K562 (cell line): ENCODE results near the gene LUZP1. TPM values are rescaled to one million over a fixed set of nuclear protein-coding genes. Genes with fewer than 3 reads are reported as not detected.
A peak's percentile ranks its signal among the peaks of the same experiment; 100 is the strongest.

Experiments used
- ATAC-seq: fragments of 200-7000 bp; cut with Tn5 transposase; 3 replicates; pipeline ENCODE4 v1.9.1; 2020; ENCODE audit warnings: moderate library complexity
- BruUV-seq: library from RNA; stranded (reverse); fragments of 400-500 nt; replicated peaks from 2 replicates; lab custom pipeline; 2021; lab: Mats Ljungman, UMichigan
- CTCF ChIA-PET: fragments of 300-600 bp; formaldehyde crosslinking; extraction: SDS; loops from one replicate; lab custom pipeline; 2021; ENCODE audit warnings: low intra/inter-chr PET ratio; lab: Yijun Ruan, JAX
- POLR2A ChIA-PET: fragments of 300-600, 350-650 bp; sonication (Branson Sonifier 250); formaldehyde crosslinking; extraction: SDS; loops from one replicate; lab custom pipeline; 2021; ENCODE audit warnings: antibody characterized with exemption, inconsistent platforms; lab: Yijun Ruan, JAX
- DNase-seq, 4 experiments: peaks; one replicate each; pipeline versions ENCODE4 v3.0.0 to v3.0.0-alpha.2; 2011 to 2018; ENCODE audit warnings: low spot score in 3 of 4, mixed read lengths in 3 of 4; ENCODE audit errors: extremely low read depth in 1 of 4
- FAIRE-seq: peaks from 2 replicates; lab custom pipeline; 2011; peaks lifted over from hg19 to GRCh38; lab: Jason Lieb, UNC
- H2AFZ ChIP-seq: 2 replicates; pipeline ENCODE4 v1.6.0; 2011; ENCODE audit warnings: low read depth, low read length, control low read depth, inconsistent platforms
- H3K27ac ChIP-seq: fragments of 200-600 bp; 3 replicates; pipeline ENCODE4 v1.8.0; 2011; ENCODE audit warnings: low read depth, mild to moderate bottlenecking, control low read depth, inconsistent platforms, low read length, moderate library complexity, mixed read lengths; ENCODE audit errors: extremely low read depth
- H3K27me3 ChIP-seq, 2 experiments: fragments of 300-600 bp in 1 of 2; 2 replicates in 1 of 2; 3 replicates in 1 of 2; pipeline versions ENCODE4 v1.6.0 to v1.8.0; 2011; ENCODE audit warnings: inconsistent platforms in 2 of 2, low read length in 2 of 2, mild to moderate bottlenecking in 1 of 2, mixed read lengths in 1 of 2, moderate library complexity in 1 of 2; ENCODE audit not compliant: control insufficient read depth in 2 of 2, insufficient read depth in 2 of 2
- H3K36me3 ChIP-seq: fragments of 300-600 bp; 3 replicates; pipeline ENCODE4 v1.8.0; 2011; ENCODE audit warnings: mild to moderate bottlenecking, low read length, inconsistent platforms; ENCODE audit not compliant: control insufficient read depth, insufficient read depth
- H3K4me1 ChIP-seq, 2 experiments: fragments of 200-600 bp in 1 of 2; replicated peaks in 1 of 2; 2 replicates in 1 of 2; 3 replicates in 1 of 2; pipeline versions ENCODE4 v1.5.1 to v1.8.0; 2011; ENCODE audit warnings: inconsistent platforms in 2 of 2, low read length in 2 of 2, mild to moderate bottlenecking in 1 of 2, mixed read lengths in 1 of 2, moderate library complexity in 1 of 2; ENCODE audit not compliant: control insufficient read depth in 2 of 2, insufficient read depth in 2 of 2
- H3K4me2 ChIP-seq: 2 replicates; pipeline ENCODE4 v1.6.1; 2011; ENCODE audit warnings: low read length, control low read depth, inconsistent platforms, mixed read lengths; ENCODE audit not compliant: insufficient read depth
- H3K4me3 ChIP-seq: fragments of 200-600 bp; sonication (generic), shearing (Covaris generic); 2 replicates; pipeline ENCODE4 v1.5.1; 2016; ENCODE audit warnings: control low read depth, inconsistent platforms
- H3K79me2 ChIP-seq: fragments of 200-600 bp; 3 replicates; pipeline ENCODE4 v1.8.0; 2011; ENCODE audit warnings: low read length, inconsistent platforms; ENCODE audit not compliant: control insufficient read depth, insufficient read depth
- H3K9ac ChIP-seq, 2 experiments: 2 replicates each; pipeline versions ENCODE4 v1.6.0 to v1.6.1; 2011; ENCODE audit warnings: low read depth in 2 of 2, low read length in 2 of 2, control low read depth in 1 of 2, inconsistent platforms in 1 of 2, mild to moderate bottlenecking in 1 of 2, mixed read lengths in 1 of 2; ENCODE audit not compliant: insufficient read depth in 1 of 2
- H3K9me1 ChIP-seq: one replicate; pipeline ENCODE4 v1.6.0; 2011; ENCODE audit warnings: inconsistent platforms, mild to moderate bottlenecking, low read length, moderate library complexity; ENCODE audit not compliant: control insufficient read depth, insufficient read depth
- H3K9me3 ChIP-seq: replicated peaks from 2 replicates; pipeline ENCODE4 v1.5.1; 2011; ENCODE audit warnings: low read depth, low read length, inconsistent platforms; ENCODE audit not compliant: control insufficient read depth, insufficient read depth
- H4K20me1 ChIP-seq: replicated peaks from 2 replicates; pipeline ENCODE4 v1.6.1; 2011; ENCODE audit warnings: low read length, inconsistent platforms, mixed read lengths; ENCODE audit not compliant: control insufficient read depth, insufficient read depth
- CCNT2 ChIP-seq: IDR thresholded peaks from 2 replicates; pipeline ENCODE4 v1.6.1; 2011; ENCODE audit warnings: borderline replicate concordance, low read depth, mild to moderate bottlenecking, moderate library complexity, mixed read lengths, low read length; ENCODE audit not compliant: insufficient read length; ENCODE audit errors: extremely low read depth
- CREB3 ChIP-seq: fragments of 450-650 bp; conservative IDR thresholded peaks from 2 replicates; pipeline ENCODE4 v1.6.1; 2016; ENCODE audit warnings: missing genetic modification characterization, low read depth, mild to moderate bottlenecking, missing compliant biosample characterization, moderate library complexity
- DPF2 ChIP-seq: fragments of 450-650 bp; IDR thresholded peaks from 2 replicates; pipeline ENCODE4 v1.6.1; 2016
- FOXJ2 ChIP-seq: fragments of 200-800 bp; sonication (Bioruptor generic); IDR thresholded peaks from 2 replicates; pipeline ENCODE4 v1.6.1; 2016; ENCODE audit warnings: missing genetic modification characterization, missing compliant biosample characterization
- RCOR1 ChIP-seq, 2 experiments: IDR thresholded peaks; 2 replicates each; pipeline ENCODE4 v1.6.1; 2012; ENCODE audit warnings: low read depth in 2 of 2, low read length in 2 of 2, borderline replicate concordance in 1 of 2, improper control_type of control experiment in 1 of 2
- RHOXF2B ChIP-seq: fragments of 250-450 bp; sonication (Bioruptor Pico); conservative IDR thresholded peaks from 2 replicates; pipeline ENCODE4 v1.5.1; 2021
- THAP12 ChIP-seq: fragments of 250-450 bp; sonication (Bioruptor Pico); IDR thresholded peaks from 2 replicates; pipeline ENCODE4 v1.9.0; 2021; ENCODE audit warnings: mild to moderate bottlenecking, inconsistent platforms
- ZC3H4 ChIP-seq: sonication (generic); formaldehyde crosslinking; IDR thresholded peaks from 2 replicates; pipeline ENCODE4 v1.9.0; 2021; ENCODE audit warnings: missing genetic modification reagents, borderline replicate concordance
- WGBS: fragments of 100-300 bp; shearing (Covaris generic); methylation state at CpG from one replicate; pipeline ENCODE4 v1.1.6; 2016; ENCODE audit warnings: low coverage, mixed read lengths; ENCODE audit not compliant: insufficient coverage; ENCODE audit errors: missing lambda C conversion rate; 5-methylcytosine and 5-hydroxymethylcytosine counted together
- in situ Hi-C: fragments of 300-500 bp; cut with MboI; formaldehyde crosslinking; loops from 4 replicates; pipeline ENCODE4 v1.15.0; 2018; ENCODE audit warnings: inconsistent platforms, mixed read lengths
- intact Hi-C: fragments of 100-400 bp; cut with micrococcal nuclease; formaldehyde crosslinking; loops from 2 replicates; pipeline ENCODE4 v1.14.2; 2022
- polyA plus RNA-seq, 8 experiments: library from polyadenylated mRNA; depleted of rRNA in 4 of 8; stranded (reverse) in 5 of 8; unstranded in 3 of 8; fragments of >200 nt; fragmentation: Nextera tagmentation in 2 of 8; fragmentation: Illumina TruSeq in 1 of 8; extraction: Ambion mirVana in 2 of 8; extraction: Trizol in 1 of 8; gene quantifications; 2 replicates each; pipeline versions ENCODE4 v1.2.1 to v1.2.3, GENCODE V29; 2011 to 2014; ENCODE audit warnings: inconsistent platforms in 1 of 8, missing spikeins in 1 of 8
- total RNA-seq, 7 experiments: library from RNA; depleted of rRNA in 6 of 7; stranded (reverse); fragments of >200 nt in 6 of 7; fragmentation: Illumina TruSeq in 2 of 7; extraction: Trizol in 2 of 7; gene quantifications; 2 replicates each; pipeline versions ENCODE4 v1.2.1 to v1.2.3, GENCODE V29; 2011 to 2021; ENCODE audit warnings: low replicate concordance in 1 of 7

LUZP1 gene
- total and polyA plus RNA-seq, 9 of the 15 experiments (the other 6 are each of a cell fraction or from before 2014, with no cell fraction given) = 6.5 to 19.1 (median 12.4) TPM

- FAIRE-seq = peak; percentile 83
- peak overlapping the region; percentile 31; the same call in 1 of the 3 replicates for H3K27ac ChIP-seq
- TF ChIP-seq FOXJ2 = no peak
- no peak for TF ChIP-seq THAP12
- no peak for TF ChIP-seq ZC3H4
- TF ChIP-seq CCNT2 = peak; percentile 37
- TF ChIP-seq RCOR1 (IDR thresholded peaks at IDR 0.05; ENCODE audit: borderline replicate concordance in 1 of 2, low read depth in 2 of 2, low read length in 2 of 2) = peak; percentile 76 to 98
- TF ChIP-seq CREB3 (tag) = 0 out of 2 replicates have a peak, but pooled peaks have one; percentile 30
- no peak for TF ChIP-seq RHOXF2B (CRISPR knock-in tag)
- TF ChIP-seq DPF2 = peak; percentile 91
Measured at GRCh38 chr1:23103001-23103889, 65.4 kb downstream of the LUZP1 start.

More at GRCh38 chr1:23103001-23103889, 65.4 kb downstream of the LUZP1 start:
- Histone ChIP-seq H3K9me1 (no peaks in the 10 kb centered on the region), H3K27me3 (no peaks in the 10 kb centered on the region), H3K36me3 (peaks cover 7% of the 10 kb centered on the region; the same call in 1 of the 3 replicates), H3K4me2 (no peak overlapping the region), H3K4me1 (peaks cover 0 to 24% of the 10 kb centered on the region in 2 experiments; a peak in 4 of 5 replicates), H3K9me3 (no peaks in the 10 kb centered on the region), H3K9ac (no peak overlapping the region), H4K20me1 (peaks cover 9% of the 10 kb centered on the region; the same call in 1 of the 2 replicates), H3K4me3 (no peak overlapping the region), H3K79me2 (no peaks in the 10 kb centered on the region; the same call in 2 of the 3 replicates), H2AFZ (no peak overlapping the region)
- ATAC-seq (peak; percentile 91), DNase-seq (peak; percentile 40 to 82 (median 58))
- intact Hi-C loops (no loop called here), in situ Hi-C loops (loop anchor here (5.0 kb wide), 1 partner anchor 174 kb away; no protein-coding TSS in a partner anchor)
- no TSS peak for BruUV-seq
- WGBS = 25% methylated on average over 10 of the region's 10 CpGs
- ChIA-PET POLR2A (interaction anchor here (0.5 to 2.1 kb wide), 11 partner anchors 9 to 130 kb away, joined by 3 to 15 read pairs (median 5); no protein-coding TSS in a partner anchor), CTCF (interaction anchor here (7.0 kb wide), 1 partner anchor 80 kb away, joined by 141 read pairs; no protein-coding TSS in a partner anchor)
